G401 (cell line): Measurements from ENCODE around the gene POLR2I. TPM values are rescaled to one million over a fixed set of nuclear protein-coding genes. Genes with fewer than 3 reads are reported as not detected.

ENCODE experiments used
- DNase-seq: peaks from one replicate; pipeline ENCODE4 v3.0.0-alpha.2; 2015; ENCODE audit warnings: low spot score
- in situ Hi-C: cut with HindIII; loops from 2 replicates; pipeline ENCODE4 v1.10.0; 2016; ENCODE audit warnings: low sequenced_read_pairs, mixed read lengths
- total RNA-seq: library from RNA; depleted of rRNA; stranded (reverse); fragments of >200 nt; shearing (Covaris generic); gene quantifications from 2 replicates; pipeline ENCODE4 v1.2.3, GENCODE V29; 2014; rRNA removed

The POLR2I gene
- 120 and 122 TPM in 2 replicates for total RNA-seq

DNA sequence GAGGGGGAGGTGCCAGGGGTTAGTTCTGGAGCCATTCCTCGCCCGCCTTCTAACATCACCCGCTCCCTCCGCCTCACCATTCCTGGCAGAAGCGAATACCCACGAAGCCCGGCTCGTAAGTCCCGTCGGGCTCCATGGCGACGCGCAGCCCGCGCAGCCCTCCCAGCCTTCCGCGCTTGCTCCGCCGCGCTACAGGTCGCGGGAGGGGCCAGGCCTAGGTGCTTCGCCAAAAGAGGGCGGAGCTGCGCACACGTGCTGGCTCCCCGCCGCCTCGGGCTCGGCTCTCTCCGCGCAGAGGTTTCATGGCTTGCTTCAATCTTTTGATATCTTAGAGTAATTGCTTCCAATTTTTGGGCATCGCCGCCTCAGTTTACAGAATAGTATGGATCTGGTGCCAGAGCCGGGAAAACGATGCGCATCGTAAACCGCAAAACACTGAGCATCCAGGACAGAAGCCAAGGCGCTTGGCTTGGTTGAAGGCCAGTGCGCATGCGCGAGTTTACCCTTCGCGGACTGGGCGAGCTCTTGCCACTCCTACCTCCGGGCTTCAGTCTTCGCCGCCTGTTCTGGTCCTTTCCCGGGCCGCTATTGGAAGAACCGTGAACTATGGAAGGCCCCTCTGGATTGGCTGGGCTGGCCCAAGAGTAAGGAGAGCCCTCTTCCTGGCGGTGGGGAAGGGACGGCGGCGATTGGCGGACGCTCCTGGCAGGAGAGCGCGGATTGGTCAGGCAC is at the start of gene POLR2I:
TSS of gene POLR2I (minus strand) at position 155 of the 732 bp plus-strand sequence. CDS start at position 136, 19 bp downstream.
- in situ Hi-C loops, result no loop called here
- peak; percentile 100 for DNase-seq

DNA sequence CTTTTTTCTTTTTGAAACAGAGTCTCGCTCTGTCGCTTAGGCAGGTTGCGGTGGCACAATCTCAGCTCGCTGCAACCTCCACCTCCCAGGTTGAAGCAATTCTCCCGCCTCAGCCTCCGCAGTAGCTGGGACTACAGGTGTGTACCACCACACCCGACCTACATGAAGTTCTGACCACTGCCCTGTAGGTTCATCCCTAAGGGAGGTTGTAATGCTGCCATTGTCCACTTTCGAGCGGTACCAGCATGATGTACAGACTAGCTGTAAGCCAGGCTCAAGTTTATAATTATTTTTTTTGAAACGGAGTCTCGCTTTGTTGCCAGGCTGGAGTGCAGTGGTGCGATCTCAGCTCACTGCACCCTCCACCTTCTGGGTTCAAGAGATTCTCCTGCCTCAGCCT is 49.1 kb upstream of the POLR2I start:
- no peak for DNase-seq
- in situ Hi-C loops, result no loop called here

DNA sequence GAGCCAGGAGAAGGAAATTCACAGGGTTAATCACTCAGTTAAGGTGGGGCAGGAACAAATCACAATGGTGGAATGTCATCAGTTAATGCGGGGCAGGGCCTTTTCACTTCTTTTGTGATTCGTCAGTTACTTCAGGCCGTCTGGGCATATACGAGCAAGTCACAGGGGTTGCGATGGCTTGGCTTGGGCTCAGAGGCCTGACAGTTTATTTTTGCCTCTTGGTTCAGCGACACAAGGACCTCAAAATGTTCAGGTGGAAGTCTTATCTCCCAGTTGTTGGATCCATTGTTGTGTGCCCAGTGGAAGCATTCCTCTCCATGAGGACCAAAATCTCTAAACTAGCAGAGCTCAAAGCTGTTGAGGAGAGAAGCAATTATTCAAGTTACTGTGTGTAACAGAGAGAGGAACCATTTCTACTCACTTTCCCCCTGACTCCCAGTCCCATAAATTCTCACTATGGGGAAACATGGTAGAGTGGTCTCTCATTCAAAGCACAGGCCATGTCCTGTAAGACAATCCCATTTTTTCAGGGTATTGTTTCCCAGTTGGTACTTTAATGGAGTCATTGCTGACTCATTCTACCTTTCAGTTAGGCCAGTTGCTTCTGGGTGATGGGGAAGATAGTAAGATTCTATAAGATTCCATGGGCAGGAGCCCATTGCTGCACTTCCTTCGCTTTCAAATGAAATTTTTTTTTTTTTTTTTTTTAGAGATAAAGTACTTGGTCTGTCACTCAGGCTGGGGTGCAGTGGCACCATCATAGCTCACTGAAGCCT is 46.3 kb upstream of the POLR2I start:
- in situ Hi-C loops, result no loop called here

DNA sequence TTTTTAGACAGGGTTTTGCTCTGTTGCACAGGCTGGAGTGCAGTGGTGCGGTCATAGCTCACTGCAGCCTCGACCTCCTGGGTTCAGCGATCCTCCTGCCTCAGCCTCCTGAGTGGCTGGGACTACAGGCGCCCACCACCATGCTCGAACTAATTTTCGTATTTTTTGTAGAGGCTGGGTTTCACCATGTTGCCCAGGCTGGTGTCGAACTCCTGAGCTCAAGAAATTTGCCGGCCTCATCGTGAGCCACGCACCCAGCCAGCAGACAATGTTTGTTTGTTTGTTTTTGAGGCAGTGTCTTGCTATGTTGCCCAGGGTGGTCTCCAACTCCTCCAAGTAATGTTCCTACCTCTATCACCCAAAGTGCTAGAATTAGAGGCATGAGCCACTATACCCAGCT is 38.5 kb upstream of the POLR2I start:
- in situ Hi-C loops, result no loop called here
- DNase-seq, result no peak

More for the DNA sequence above, 46.3 kb upstream of the POLR2I start:
- DNase-seq, result no peak

DNA sequence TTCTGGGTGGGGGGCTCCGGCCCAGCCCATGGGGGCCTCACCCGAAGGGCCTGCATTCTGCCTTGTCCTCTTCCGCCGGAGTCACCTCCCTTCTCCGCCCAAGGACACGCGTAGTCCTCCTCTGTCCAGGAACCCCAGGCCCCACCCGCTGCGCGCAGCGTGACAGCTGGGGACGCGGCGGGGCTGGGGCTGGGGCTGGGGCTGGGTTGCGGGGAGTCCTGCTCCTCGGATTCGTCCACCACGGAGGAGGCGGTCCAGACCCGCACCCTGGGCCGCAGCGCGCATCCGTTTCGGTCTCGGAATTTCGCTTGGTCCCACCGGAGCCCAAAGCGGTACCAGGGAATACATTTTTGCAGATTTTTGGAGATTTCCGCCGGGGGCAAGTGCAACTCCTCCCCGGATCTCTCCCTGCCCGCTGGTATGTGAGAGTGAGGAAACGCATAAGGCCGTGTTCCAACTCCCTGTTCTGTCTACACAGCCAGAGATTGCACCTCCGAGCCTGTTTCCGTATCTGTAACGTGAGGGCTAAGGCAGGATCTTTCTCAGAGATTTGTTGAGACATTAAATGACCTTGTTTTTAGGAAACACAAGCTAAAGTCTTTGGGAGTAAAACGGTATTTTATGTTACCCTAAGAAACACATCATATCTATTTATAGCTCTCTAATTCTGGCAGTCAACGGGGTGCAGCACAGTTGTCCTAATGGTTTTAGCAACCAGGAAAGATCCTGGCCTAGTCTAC is 37.8 kb upstream of the POLR2I start, which contains the start of gene COX7A1:
TSS of gene COX7A1 (minus strand) at position 96 of the 740 bp plus-strand sequence. CDS start at position 56, 40 bp downstream.
- in situ Hi-C loops, result no loop called here
- DNase-seq, result peak; percentile 70

DNA sequence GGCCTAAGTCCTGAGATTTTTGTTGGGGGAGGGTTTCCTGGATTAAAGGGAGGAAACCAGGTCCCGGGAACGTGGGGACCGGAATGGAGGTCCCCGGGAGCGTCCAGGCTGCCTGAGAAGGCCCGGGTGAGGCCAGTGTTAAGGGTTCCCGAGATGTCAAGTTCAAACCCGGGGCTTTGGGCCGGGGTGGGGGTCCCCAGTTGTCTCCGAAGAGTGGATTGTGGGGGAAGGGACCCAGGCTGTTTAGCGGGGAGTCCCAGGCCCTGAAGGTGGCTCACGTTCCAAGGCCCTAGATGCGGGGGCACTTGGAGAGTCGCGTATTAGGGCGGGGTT is 37.3 kb upstream of the POLR2I start:
- peak; percentile 18 for DNase-seq
- in situ Hi-C loops, result no loop called here

DNA sequence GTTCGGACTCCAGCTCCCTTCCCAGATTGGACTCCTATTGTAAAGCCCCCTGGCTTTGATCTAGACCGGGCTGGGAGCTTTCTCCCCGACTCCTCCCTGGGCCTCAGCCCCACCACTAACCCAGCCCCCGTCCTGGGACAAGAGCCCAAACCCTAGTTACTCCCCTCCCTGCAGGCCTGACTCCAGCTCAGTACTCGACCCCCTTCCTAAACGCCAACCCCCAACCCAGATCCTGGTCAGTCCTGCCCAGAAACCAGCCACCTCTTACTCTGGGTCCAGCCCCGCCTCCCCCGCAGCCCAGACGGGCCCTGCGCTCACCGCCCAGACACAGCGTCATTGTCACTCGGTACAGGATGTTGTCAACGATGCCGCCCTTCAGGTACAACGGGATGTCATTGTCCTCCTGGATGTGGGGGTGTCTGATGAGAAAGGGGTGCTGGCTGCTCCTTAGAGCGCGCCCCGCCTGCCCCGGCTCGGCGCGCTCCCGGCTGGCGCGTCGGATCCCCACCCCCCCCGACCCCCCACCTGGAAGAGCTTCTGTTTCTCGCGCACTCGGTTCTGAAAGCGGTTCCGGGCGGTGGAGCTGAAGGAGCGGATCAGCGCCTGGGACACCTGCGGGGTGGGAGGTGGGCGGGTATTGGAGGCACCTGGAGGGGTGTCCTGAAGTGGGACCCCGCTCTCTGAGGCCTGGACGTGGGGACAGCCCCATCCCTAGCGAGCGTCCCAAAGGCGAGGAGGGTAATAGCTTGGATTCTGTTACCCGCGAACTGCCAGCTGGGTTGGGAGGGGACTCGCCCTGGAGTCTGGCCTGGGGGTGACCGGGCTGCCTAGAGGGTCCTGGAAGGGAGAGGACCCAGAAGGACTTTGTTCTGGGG is 36.7 kb upstream of the POLR2I start:
- in situ Hi-C loops, result no loop called here
- DNase-seq, result peak; percentile 34

DNA sequence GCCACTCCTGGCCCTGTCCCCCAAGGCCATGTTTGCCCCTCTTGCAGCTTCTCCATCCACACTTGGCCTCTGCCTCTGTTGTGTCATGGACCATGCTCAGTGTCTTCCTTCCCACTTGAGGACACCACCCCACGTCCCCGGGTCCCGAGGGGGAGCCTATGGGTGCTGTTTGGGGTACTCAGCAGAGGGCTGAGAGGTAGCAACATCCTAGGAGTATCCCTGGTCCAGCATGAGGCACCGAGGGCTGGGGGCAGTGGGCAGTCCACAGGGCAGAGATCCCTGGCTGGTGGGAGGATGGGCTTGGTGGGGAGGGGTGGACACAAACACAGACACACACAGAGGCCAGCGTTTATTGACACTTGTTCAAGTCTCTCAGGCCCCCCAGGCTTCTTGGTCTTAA is 35.9 kb upstream of the POLR2I start:
- in situ Hi-C loops, result no loop called here

DNA sequence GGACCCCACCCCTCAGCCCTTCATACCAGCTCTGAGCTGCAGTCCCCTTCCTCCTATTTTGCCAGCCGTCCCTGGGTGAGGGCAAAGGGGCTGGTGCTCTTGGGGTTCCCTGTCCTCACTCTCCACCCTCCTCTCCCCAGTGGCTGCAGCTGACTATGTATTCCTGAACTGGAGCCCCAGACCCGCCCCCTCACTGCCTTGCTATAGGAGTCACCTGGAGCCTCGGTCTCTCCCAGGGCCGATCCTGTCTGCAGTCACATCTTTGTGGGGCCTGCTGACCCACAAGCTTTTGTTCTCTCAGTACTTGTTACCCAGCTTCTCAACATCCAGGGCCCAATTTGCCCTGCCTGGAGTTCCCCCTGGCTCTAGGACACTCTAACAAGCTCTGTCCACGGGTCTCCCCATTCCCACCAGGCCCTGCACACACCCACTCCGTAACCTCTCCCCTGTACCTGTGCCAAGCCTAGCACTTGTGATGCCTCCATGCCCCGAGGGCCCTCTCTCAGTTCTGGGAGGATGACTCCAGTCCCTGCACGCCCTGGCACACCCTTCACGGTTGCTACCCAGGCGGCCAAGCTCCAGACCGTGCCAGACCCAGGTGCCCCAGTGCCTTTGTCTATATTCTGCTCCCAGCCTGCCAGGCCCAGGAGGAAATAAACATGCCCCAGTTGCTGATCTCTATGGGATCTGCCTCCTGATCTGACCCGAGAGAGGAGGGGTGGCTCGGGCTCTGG is 35.2 kb upstream of the POLR2I start:
- DNase-seq, result no peak
- in situ Hi-C loops, result no loop called here

More for the DNA sequence above, 35.9 kb upstream of the POLR2I start:
- no peak for DNase-seq

DNA sequence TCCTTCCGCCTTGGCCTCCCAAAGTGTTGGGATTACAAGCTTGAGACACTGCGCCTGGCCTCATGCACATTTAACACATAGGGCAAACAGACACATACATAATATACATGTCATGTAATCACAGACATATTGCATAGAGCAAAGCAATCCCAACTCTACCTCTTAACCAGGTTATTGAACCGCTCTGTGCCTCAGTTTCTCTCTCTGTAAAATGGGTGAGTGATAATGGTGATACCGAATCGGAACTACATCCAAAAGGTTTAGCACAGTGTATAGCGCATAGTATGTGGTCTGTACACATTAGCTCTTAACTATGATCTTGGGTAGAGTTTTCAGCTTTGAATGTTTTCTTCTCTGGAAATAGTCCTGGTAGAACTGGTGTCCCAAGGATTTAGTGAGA is 29.9 kb upstream of the POLR2I start:
- in situ Hi-C loops, result no loop called here
- no peak for DNase-seq

DNA sequence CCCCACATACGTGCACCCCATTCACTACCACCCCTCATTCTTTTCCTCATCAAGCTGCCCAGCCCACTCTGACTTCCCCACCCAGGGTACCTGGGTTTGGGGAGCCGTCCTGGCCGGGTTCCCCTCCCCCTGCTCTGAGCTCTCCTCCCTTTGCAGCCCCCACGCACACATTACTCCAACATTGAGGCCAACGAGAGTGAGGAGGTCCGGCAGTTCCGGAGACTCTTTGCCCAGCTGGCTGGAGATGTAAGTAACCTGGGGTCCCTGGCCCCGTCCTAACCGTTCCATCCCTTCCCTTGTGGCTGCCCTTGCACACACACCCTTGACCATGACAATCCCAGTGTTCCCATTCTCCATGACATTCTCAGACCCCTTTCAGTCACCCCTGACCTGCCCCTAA is 27.8 kb upstream of the POLR2I start:
- in situ Hi-C loops, result no loop called here
- DNase-seq, result no peak

DNA sequence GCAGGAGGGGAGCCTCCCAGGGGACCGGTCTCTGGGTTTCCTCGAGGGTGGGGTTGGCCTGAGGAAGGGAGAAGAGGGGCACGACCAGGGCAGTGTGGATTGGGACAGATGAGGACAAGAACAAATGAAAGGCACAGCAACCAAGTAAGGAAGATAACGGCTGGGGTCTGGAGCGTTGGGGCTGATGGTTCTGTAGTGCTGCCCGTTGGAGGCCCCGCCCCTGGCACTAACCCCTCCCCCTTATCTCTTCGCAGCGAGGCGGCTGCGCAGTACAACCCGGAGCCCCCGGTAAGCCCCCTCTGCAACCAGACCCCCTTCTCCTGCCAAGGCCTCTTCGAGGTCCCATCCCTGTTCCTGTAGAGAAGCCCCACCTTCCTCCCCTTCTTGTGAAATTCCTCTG is 27.4 kb upstream of the POLR2I start:
- in situ Hi-C loops, result no loop called here

DNA sequence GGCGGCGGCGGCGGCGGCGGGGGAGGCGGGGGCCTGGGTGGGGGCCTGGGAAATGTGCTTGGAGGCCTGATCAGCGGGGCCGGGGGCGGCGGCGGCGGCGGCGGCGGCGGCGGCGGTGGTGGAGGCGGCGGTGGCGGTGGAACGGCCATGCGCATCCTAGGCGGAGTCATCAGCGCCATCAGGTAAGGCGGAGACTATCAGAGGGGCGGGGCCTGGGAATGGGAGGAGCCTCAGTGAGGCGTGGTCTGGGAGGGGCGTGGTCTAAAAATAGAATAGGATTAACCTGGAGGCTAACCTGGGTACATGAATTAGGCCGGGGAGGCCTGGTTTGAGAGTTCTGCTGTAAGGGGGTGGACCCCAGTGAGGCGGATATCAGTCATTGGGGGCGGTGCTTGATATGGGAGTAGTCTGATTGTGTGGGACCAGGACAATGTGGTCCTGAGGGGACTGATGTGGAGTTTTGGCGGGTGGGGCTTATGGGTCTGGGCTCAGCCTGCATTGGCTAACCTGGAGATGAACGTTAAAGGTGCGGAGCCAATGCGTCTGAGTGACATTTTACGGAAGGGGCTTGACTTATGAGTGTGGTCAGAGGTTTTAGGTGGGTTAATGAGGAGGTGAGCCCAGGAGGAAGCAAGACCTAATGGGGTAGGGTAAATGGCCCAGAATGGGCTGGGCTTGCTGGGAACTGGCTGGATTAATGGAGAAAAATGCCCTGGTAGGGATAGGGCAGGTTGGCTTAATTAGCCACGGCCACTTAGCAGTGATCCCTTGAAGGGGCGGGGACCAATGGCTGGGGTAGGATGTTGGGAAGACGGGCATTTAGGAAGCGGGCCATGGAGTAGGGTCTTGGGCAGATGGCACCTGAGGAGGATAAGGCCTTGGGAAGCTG is 26.6 kb upstream of the POLR2I start:
- peak; percentile 91 for DNase-seq
- in situ Hi-C loops, result no loop called here

More for the DNA sequence above, 27.4 kb upstream of the POLR2I start:
- DNase-seq, result no peak

DNA sequence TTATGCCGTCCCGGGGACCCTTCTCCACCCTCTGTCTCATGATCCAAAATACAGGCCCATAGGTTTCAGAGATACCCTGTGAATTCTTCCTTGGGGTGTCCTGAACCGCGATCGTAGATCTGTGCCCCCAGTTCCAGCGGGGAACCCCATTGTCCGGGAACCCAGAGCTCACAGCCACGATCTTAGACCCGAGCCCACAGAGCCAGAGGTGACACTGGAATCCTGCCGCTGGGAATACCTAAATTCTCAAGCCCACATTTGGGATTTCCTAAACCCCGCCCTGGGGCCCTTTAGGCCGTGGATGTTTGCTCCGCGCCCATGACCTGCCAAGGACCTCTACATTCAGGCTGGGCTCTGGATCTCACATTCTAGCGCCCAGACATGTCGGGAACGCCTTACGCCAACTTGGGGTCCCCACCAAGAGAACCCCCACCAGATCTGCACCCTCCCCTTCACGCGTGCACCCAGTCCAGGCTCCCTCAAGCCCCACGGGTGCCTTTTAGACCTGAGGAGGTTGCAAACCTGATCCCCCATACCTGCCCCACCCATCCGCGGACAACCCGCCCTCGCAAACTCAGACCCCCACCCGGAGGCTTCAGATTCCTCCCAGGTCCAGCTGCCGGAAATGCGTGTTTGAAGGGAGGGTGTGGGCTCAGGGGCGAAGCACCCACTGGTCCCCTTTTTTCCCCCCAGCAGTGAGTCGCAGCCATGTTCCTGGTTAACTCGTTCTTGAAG is 25.8 kb upstream of the POLR2I start:
- DNase-seq, result peak; percentile 44
- in situ Hi-C loops, result no loop called here

DNA sequence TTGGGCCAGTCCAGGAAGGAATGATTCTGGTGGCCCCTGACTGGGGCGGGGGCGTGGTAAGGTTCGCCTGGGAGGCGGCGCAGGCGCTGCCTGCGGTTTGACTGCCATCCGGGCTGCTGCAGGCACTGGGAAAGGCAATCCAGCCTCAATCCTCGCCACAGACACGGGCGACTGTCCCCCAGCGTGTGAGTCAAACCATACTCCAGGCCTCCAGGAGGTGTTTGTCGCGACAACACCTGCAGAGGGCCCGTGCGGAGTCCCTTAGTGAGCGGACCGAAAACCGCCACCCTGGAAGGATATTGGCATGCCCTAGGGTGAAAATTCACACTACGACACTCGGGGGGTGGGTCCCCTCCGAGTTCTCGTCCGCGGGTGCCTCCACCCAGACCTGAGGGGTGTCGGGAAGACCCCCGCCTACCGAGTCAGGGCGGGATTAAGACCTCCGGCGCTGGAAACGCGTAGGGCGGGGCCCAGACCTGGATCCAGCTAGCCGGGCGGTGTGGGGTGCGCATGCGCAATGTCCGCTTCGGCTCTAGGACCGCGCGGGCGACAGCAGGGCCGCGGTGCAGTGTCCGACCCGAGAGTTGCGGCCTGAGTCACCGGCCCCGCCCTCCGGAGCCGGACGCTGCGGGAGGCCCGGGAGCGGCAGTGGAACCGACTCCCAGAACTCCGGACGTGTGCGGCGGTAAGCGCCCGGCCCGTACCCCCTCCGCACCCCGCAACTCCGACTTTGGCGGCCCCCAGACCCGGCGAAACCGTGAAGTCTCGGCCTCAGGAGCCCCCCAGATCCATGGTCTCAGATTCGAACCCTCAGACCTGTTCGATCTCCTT is 25.0 kb upstream of the POLR2I start, which contains the start of gene CAPNS1:
TSS of gene CAPNS1 (plus strand) at position 594 of the 831 bp plus-strand sequence. CDS start 946 bp downstream, outside the sequence.
- peak; percentile 97 for DNase-seq
- in situ Hi-C loops, result no loop called here

DNA sequence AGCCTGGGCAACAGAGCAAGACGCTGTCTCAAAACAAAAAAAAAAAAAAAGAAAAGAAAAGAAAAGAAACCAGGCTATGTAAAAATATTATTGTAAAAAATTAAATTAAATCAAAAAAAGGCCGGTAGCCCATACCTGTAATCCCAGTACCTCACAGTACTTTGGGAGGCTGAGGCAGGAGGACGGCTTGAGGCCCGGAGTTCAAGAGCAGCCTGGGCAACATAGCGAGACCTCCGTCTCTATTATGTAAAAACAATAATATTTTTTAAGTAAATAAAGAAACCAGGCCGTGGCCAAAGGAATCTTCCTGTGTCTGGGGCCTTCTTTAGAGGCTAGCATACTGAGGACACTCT is 24.4 kb upstream of the POLR2I start:
- in situ Hi-C loops, result no loop called here
- no peak for DNase-seq
